Epithelial cell of proximal tubule (primary cell): ENCODE data around the gene ATP2C1. TPM values are rescaled to one million over a fixed set of nuclear protein-coding genes. Genes with fewer than 3 reads are reported as not detected.

Source experiments
- DNase-seq: peaks from one replicate; pipeline ENCODE4 v3.0.0-alpha.2; 2011; ENCODE audit warnings: low read depth
- H3K4me3 ChIP-seq: 2 replicates; pipeline ENCODE4 v1.5.1; 2011; ENCODE audit warnings: low read depth, mild to moderate bottlenecking, low read length
- total RNA-seq: library from RNA; depleted of rRNA; stranded (reverse); fragments of >200 nt; gene quantifications from 2 replicates; pipeline ENCODE4 v1.2.3, GENCODE V29; 2015
- TF ChIP-seq, protein P1 (sequence below): conservative IDR thresholded peaks from 2 replicates; pipeline ENCODE4 v1.5.1; 2012; ENCODE audit warnings: low read depth, mild to moderate bottlenecking, low read length

ATP2C1 gene
- total RNA-seq, 1 donor from 2014 or later, result 104 TPM

GRCh38 chr3:130935761-130936492 lies 42.0 kb downstream of the ATP2C1 start:
- TF ChIP-seq, protein P1, sequence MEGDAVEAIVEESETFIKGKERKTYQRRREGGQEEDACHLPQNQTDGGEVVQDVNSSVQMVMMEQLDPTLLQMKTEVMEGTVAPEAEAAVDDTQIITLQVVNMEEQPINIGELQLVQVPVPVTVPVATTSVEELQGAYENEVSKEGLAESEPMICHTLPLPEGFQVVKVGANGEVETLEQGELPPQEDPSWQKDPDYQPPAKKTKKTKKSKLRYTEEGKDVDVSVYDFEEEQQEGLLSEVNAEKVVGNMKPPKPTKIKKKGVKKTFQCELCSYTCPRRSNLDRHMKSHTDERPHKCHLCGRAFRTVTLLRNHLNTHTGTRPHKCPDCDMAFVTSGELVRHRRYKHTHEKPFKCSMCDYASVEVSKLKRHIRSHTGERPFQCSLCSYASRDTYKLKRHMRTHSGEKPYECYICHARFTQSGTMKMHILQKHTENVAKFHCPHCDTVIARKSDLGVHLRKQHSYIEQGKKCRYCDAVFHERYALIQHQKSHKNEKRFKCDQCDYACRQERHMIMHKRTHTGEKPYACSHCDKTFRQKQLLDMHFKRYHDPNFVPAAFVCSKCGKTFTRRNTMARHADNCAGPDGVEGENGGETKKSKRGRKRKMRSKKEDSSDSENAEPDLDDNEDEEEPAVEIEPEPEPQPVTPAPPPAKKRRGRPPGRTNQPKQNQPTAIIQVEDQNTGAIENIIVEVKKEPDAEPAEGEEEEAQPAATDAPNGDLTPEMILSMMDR, result no peak
- no peak overlapping the region for H3K4me3 ChIP-seq
- DNase-seq, result peak; percentile 52

DNA sequence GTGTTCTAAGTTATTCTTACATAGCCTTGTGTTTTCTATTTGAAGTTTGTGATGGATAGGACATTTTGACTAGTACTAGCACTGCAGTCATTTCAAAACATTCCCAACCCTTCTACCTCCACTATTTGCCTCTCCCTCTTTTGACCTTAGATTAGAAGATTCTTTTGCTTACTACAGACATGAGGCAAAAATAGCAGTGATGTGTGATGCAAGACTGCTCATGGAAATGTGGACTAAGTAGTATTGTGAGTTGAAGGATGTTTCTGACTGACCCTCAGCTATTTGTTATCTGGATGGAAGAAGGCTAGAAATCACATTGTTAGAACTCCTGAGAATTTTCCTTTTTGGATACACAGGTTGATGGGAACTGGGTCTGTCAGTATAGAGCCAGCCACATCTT lies 45.9 kb downstream of the ATP2C1 start:
- H3K4me3 ChIP-seq, result no peak overlapping the region
- no peak for DNase-seq
- TF ChIP-seq, protein P1, result no peak

- H3K4me3 ChIP-seq, result no peak overlapping the region
- DNase-seq, result no peak
- TF ChIP-seq, protein P1, result no peak
Measured at GRCh38 chr3:130941793-130942192, 47.9 kb downstream of the ATP2C1 start.

DNA sequence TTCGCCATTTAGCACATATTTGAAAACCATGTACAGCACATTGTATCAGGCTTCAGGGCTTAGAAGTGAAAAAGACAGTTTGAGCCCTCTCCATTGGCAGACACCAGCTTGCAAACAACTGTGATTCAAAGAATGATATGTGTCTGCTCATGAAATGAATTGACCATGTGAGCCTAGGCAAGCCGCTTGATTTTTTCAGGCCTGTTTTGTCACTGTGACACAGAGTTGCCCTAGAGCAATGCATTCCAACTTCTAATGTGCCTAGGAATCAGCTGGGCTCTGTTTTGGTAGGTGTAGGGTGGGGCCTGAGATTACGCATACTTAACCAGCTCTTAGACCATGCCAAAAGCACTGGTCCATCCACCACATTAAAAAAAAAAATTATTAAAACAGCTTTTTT lies 53.0 kb downstream of the ATP2C1 start:
- TF ChIP-seq, protein P1, result no peak
- no peak for DNase-seq
- no peak overlapping the region for H3K4me3 ChIP-seq

DNA sequence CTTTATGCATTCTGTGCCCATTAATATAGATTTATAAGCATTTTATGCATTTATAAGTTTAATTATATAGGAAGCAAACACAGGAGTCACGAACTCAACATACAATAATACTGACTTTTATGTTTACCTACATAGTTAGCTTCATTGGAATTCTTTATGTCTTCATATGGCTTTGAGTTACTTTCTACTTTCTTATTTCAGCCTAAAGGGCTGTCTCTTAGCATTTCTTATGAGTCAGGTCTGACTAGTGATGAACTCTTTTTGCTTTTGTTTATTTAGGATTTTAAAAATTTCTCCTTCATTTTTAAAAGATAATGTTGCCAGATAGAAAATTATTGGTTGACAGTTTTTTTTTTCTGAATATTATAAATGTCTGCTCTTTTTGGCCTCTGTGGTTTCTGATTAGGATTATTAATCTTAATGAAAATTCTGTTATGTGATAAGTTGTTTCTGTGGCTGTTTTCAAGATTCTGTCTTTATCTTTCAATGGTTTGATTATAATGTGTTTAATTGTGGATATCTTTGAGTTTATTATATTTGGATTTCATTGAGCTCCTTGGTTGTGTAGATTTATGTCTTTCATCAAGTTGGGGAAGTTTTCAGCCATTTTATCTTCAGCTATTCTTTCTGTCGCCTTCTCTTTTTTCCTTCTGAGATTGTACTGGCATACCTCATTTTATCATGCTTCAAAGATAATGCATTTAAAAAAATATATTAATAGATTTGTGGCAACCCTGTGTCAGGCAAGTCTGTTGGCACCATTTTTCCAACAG lies 54.3 kb downstream of the ATP2C1 start:
- TF ChIP-seq, protein P1, result no peak
- DNase-seq, result no peak
- H3K4me3 ChIP-seq, result no peak overlapping the region

DNA sequence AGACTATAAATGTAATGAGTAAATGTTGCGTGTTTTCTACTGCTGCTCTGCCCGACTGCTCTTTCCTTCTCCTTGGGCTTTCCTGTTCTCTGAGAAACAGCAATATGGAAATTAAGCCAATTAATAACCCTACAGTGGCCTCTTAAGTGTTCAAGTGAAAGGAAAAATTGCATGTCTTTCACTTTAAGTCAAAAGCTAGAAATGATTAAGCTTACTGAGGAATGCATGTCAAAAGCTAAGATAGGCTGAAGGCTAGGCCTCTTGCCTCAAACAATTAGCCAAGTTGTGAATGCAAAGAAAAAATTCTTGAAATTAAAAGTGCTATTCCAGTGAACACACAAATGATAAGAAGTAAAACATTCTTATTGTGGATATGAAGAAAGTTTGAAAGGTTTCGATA lies 55.0 kb downstream of the ATP2C1 start:
- DNase-seq, result no peak
- TF ChIP-seq, protein P1, result no peak
- no peak overlapping the region for H3K4me3 ChIP-seq
